GM19239 (cell line): ENCODE results near the gene HSH2D.
A peak's percentile ranks its signal among the peaks of the same experiment; 100 is the strongest.
"Not testable (repeated sequence)": the region's sequence is repeated elsewhere in the genome, so short reads cannot be mapped to it uniquely, and the experiment has no call there.

Source experiments
- DNase-seq: peaks from one replicate; pipeline ENCODE4 v3.0.0; 2011; ENCODE audit warnings: low spot score; ENCODE audit not compliant: insufficient read length
- FAIRE-seq: peaks from 2 replicates; lab custom pipeline; 2011; peaks lifted over from hg19 to GRCh38; lab: Jason Lieb, UNC

Gene HSH2D

GRCh38 chr19:16119075-16119857 lies 24.2 kb upstream of the HSH2D start:
- FAIRE-seq: peak; percentile 93
- DNase-seq: not testable (repeated sequence)

DNA sequence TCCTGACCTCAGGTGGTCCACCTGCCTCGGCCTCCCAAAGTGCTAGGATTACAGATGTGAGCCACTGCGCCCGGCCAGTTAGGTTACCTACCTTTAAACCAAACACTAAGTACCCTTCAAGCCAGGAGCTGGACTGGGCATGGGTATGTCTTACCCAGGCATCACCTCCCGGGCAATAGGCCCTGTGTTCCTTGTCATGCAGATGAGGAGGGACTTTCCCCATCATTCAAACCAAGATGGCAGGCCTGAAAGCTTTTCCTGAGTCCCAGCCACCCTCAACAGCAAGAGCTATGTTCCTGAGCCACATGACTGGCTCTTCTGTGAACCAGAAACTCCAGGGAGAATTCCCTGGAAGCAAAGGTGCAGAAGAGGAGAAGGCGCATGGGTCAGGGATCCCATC lies 22.3 kb upstream of the HSH2D start:
- DNase-seq: no peak
- no peak for FAIRE-seq

GRCh38 chr19:16121967-16122366 lies 21.5 kb upstream of the HSH2D start:
- no peak for FAIRE-seq
- no peak for DNase-seq

GRCh38 chr19:16124953-16125352 lies 18.5 kb upstream of the HSH2D start:
- no peak for FAIRE-seq
- no peak for DNase-seq

DNA sequence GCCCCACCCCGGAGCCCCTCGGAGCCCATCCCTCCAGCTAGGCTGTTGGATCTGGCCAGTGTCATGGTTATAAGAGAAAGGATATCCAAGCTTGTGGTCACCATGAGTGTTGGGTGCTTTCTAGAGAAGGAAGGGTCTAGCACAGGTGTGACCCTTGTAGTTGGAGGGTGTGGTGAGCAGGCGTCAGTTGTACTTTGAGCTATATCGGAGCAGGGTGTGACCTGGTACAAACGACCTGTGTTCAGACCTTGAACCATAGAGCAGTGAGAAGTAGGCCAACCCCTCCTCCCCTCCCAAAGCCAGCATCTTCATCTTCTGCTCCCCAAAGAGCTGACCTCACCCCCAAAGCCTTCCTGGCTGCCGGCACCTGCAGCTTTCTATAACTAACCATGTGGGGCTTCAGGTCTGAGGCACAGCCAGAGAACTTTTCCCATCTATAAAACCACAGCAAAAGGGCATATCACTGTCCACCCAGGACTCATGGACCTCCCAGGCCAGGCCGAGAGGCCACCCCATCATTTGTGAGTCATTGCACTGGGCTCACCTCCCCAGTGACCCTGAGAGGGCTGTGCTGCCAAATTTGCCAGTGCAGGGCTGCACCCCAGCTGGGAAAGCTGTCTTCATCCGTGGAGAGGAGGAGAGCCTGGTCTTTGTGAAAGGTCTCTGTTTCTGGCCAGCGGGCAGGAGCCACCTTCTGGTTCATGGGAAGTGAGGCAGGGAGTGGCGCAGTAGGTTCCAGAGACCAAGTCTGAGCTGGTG lies 17.6 kb upstream of the HSH2D start:
- no peak for DNase-seq
- no peak for FAIRE-seq

DNA sequence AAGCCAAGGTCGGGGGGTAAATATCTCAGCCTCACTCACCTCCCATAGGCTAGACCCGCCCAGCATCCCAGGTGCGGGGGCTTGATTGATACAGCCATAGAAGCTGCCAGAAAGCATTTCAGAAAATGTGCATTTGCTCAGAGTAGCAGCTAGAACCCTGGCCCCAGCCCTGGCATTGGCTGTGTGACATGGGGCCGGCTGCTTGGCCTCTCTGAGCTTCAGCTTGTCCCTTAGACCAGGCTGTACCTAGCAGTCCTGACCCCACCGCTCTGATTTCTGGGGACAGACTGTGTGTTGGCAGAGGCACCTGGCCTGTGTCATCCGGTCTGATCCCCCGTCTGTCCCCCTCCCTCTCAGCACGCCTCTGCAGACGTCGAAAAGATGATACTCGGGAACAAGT lies 16.4 kb upstream of the HSH2D start:
- no peak for DNase-seq
- no peak for FAIRE-seq

DNA sequence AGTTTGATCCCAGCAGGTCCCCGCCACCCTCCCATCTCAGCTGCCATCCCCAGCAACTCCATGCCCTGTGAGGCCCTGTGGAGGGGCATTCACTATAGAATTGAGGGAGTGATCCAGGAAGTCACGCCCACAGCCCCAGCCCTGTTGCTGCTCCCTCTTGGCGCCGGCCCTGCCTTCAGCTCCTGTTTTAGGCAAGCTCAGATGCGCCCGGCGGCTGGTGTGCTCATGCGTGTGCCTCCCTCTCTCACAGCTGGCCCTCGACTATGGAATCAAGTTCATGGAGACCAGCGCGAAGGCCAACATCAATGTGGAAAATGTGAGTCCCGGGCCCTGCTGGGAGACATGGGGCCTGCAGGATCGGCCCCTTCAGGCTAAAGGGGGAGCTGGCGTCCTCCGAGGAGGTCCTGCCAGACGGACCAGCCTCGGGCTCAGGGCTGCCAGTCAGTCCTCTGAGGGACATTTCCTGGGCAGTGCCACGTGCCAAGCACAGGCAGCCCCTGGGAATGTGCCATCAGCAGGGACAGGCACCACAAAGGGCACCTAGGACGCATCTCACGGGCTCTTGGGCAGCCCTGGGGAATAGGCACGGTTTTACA lies 15.6 kb upstream of the HSH2D start:
- DNase-seq (no peak), FAIRE-seq (no peak)

DNA sequence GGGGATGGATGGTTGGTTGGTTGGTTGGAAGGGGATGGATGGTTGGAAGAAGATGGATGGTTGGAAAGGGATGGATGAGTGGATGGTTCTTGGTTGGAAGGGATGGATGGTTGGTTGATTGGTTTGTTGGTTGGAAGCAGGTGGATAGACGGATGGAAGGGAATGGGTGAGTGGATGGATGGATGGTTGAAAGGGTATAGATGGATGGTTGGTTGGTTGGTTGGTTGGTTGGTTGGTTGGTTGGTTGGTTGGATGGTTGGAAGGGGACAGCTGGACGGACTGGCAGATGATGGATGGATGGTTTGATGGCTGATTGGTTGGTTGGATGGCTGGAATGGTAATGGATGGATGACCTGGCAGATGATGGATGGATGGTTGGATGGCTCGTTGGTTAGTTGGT lies 11.8 kb upstream of the HSH2D start:
- DNase-seq: no peak
- no peak for FAIRE-seq

- FAIRE-seq: no peak
- no peak for DNase-seq
These were observed 9.7 kb upstream of the HSH2D start for GRCh38 chr19:16133818-16134217.

DNA sequence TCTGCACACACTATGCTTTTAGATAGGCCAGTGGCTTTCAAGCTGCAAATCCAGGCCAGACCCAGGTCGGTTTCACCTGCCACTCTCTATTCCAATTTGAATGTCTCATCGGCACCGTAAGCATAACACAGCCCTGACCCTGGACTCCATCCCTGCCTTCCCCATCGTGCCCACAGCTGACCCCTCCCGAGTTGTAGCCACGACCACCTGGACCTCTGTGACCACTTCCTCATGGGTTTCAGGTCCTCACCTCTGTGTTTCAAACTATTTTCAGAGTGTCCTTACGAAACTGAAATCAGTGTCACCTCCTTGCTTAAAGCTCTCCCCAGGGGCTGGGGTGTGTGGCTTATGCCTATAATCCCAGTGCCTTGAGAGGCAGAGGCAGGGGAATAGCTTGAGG lies 9.0 kb upstream of the HSH2D start:
- peak; percentile 71 for FAIRE-seq
- DNase-seq: peak; percentile 69

- no peak for DNase-seq
- FAIRE-seq: no peak
These were observed 7.9 kb upstream of the HSH2D start for GRCh38 chr19:16135430-16136127.

DNA sequence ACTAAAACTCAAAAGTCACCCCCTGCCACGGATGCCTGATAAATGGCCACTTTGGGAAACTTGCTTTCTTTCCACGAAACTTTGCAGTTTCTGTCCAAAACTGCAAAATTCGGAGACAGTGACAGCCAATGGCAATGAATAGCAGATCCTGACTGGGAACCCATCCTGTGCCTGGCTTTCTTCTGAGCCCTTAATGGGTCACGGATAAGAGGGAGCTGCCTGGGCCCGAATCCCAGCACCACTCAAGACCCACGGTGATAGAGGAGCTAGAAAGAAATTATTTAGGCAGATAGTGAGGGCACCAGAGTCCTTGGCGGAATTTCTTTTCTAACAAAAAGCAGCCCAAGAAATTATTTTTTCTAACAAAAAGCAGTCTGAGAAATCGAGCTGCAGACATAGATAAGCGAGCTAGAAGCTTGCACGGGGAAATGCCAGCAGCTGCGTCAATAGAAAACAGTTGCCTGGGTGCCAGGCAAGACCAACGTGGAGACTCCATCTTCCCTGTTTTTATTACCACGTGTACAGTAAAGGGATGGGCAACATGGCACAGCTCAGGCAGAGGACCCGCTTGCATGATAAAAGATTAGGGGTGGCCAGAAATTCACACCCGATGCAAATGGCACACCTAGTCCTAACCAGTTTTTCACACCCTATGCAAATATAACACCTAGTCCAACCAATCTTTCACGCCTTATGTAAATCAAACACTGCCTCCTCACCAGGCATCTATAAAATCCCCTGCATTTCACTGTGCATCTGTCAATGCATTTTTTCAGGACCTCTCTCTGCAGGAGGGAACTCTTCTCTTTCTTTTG lies 7.1 kb upstream of the HSH2D start:
- DNase-seq (no peak), FAIRE-seq (no peak)

DNA sequence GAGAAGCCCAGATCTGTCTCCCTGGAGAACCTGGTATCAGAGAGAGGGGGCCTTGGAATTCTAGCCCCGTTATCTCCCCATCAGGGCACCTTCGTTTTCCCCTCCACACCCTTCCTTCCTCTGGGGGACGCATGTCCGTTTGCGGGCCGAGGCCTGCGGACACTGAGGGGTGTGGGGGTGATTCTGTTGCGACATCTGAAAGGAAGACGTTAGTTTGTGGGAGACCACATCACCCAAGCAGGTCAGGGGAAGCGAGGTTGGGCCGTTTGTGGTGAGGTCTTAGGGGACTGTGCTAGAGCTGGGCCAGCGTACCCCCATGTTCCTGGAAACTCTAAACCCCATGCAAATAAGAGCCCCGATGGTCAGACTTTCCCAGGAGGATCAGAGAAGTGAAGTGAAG lies 3.7 kb upstream of the HSH2D start:
- no peak for DNase-seq

DNA sequence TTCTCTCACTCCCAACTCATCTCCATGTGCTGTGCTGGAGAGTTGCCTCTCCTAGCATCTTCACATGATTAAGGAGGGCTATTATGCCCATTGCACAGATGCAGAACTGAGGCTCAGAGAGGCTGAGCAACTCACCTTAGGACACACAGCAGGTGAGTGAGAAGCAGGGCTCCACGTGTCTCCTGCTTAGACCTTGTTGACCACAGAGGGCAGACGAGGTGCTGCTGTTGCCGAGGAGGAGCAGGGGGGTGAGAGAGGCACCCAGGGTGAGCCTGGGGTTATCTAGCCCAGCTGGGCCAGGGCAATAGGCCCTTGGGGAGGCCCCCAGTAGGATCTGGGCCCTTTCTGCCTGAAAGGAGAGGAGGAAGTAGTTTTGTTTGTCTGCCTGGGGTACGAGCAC lies 2.4 kb upstream of the HSH2D start:
- DNase-seq: peak; percentile 39
- peak; percentile 96 for FAIRE-seq

More for the DNA sequence above, 3.7 kb upstream of the HSH2D start:
- peak; percentile 87 for FAIRE-seq

- FAIRE-seq: no peak
These were observed 1.4 kb upstream of the HSH2D start for GRCh38 chr19:16142032-16142580.

GRCh38 chr19:16144216-16144581 lies 714 bp downstream of the HSH2D start:
- peak; percentile 84 for FAIRE-seq
- no peak for DNase-seq

More at GRCh38 chr19:16142032-16142580, 1.4 kb upstream of the HSH2D start:
- DNase-seq: no peak

DNA sequence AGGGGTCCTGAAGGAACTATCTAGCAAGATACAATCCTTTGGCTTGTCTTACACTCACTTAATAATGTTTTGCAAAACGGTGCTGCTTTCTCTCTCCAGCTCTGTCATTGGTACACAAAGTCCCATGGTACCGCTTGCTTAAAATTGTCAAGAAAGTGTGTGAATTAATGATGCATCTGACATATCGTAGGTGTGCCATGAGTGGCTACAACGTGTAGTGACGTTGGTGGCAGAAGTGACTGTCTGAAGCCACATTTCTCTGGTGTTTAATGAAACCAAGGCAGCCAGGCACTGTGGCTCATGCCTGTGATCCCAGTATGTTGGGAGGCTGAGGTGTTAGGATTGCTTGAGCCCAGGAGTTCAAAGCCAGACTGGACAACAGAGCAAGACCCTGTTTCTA lies 2.6 kb downstream of the HSH2D start:
- DNase-seq (no peak), FAIRE-seq (no peak)

- no peak for DNase-seq
- no peak for FAIRE-seq
These were observed 5.2 kb downstream of the HSH2D start for GRCh38 chr19:16148443-16149229.
